Measurements from ENCODE around the gene KCP.

The KCP gene

GRCh38 chr7:128827971-128828711 lies 82.4 kb downstream of the KCP start:
- no peak for DNase-seq (ENCODE audit: low read depth, low spot score)

GRCh38 chr7:128827248-128827958 lies 83.1 kb downstream of the KCP start:
- DNase-seq (ENCODE audit: low read depth, low spot score) = no peak

GRCh38 chr7:128826916-128827247 lies 83.6 kb downstream of the KCP start:
- DNase-seq (ENCODE audit: low read depth, low spot score) = no peak
